Left ventricle myocardium inferior (tissue), 1 donor: ENCODE results near the gene DIAPH2. TPM values are rescaled to one million over a fixed set of nuclear protein-coding genes. Genes with fewer than 3 reads are reported as not detected.

Experiments used
- DNase-seq: peaks from one replicate; pipeline ENCODE4 v3.0.0-alpha.2; 2020
- H3K27ac ChIP-seq: fragments of 200-600 bp; replicated peaks from 2 replicates; pipeline ENCODE4 v1.8.0; 2021
- H3K27me3 ChIP-seq: fragments of 200-600 bp; 2 replicates; pipeline ENCODE4 v1.8.0; 2021; ENCODE audit warnings: low read depth
- H3K36me3 ChIP-seq: fragments of 200-600 bp; 2 replicates; pipeline ENCODE4 v1.8.0; 2021
- H3K4me1 ChIP-seq: fragments of 200-600 bp; 2 replicates; pipeline ENCODE4 v1.8.0; 2021
- H3K4me3 ChIP-seq: fragments of 200-600 bp; 2 replicates; pipeline ENCODE4 v1.8.0; 2021; ENCODE audit warnings: mild to moderate bottlenecking, moderate library complexity
- H3K9me3 ChIP-seq: fragments of 200-600 bp; replicated peaks from 2 replicates; pipeline ENCODE4 v1.8.0; 2021
- intact Hi-C: fragments of 100-400 bp; cut with micrococcal nuclease; formaldehyde crosslinking; loops from one replicate; pipeline ENCODE4 v1.11.0; 2022
- long read RNA-seq: library from polyadenylated mRNA; unstranded; transcript quantifications from one replicate; pipeline ENCODE4 v2.0.0, GENCODE V29; 2021
- total RNA-seq: library from RNA; stranded (reverse); fragmentation: NEBNext Ultra II Directional; extraction: Animal tissue kit (Norgen Biotek cat#: 25700); gene quantifications from one replicate; pipeline ENCODE4 v1.2.1, GENCODE V29; 2021
- TF ChIP-seq, protein P1 (sequence below): fragments of 200-600 bp; IDR thresholded peaks from 2 replicates; pipeline ENCODE4 v1.8.0; 2021; ENCODE audit warnings: antibody characterized with exemption, mild to moderate bottlenecking, borderline replicate concordance
- donor health status: DM: no; HTN: yes; CAD: no; lungs with severe emphysema.

DIAPH2 gene
- total RNA-seq: 9.3 TPM
- long read RNA-seq, transcript DIAPH2-202 (27 exons, 3,782 nt): major isoform, 8 of 14 reads
- long read RNA-seq, partial matches to known transcripts: 1 of 14 reads
- long read RNA-seq, other reads (novel, unspliced or antisense): 2 of 14 reads

DNA sequence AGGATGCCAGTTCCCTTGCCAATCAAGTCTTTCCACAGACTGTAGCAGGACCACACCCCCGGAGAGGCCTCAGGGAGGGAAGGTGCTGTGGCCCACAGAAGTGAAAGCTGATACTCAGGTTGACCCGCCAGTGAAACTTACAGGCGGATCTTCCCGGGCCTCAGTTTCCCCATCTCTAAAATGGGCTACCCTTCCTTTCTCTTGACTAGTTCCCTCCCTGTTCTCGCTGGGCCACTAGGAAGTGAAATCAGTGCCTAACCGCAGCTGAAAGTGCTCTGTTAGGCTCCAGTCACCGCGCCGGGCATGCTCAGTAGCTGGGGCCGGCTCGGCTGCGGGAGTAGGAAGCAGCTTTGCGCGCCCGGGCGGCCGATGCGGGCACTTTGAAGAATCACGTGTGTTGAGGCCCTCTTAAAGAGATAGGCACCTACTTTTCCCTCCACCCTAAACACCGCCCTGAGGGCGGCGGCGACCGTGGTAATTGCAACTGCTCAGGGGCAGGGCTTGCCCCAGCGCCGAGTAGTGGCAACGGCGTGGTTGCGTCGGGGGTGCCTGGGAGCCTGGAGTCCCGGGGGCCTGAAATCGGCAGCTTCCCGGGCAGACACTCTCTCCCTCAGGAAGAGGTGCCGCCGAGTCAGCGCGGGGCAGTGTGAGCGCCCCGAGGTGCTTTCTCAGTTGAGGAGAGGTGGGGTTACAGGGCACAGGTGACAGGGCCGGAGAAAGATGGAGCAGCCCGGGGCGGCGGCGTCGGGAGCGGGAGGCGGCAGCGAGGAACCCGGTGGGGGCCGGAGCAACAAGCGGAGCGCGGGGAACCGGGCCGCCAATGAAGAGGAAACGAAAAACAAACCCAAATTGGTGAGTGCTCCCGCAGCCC is at the start of gene DIAPH2:
Gene DIAPH2, plus strand, starts transcription at position 504 of the 871 bp plus-strand sequence.
- Histone ChIP-seq H3K9me3 (no peaks in the 10 kb centered on the region), H3K4me1 (peaks cover 9% of the 10 kb centered on the region), H3K36me3 (no peaks in the 10 kb centered on the region), H3K27me3 (no peaks in the 10 kb centered on the region), H3K4me3 (peak within 1 kb of the TSS; percentile 82), H3K27ac (peak within 1 kb of the TSS; percentile 83)
- TF ChIP-seq, protein P1, sequence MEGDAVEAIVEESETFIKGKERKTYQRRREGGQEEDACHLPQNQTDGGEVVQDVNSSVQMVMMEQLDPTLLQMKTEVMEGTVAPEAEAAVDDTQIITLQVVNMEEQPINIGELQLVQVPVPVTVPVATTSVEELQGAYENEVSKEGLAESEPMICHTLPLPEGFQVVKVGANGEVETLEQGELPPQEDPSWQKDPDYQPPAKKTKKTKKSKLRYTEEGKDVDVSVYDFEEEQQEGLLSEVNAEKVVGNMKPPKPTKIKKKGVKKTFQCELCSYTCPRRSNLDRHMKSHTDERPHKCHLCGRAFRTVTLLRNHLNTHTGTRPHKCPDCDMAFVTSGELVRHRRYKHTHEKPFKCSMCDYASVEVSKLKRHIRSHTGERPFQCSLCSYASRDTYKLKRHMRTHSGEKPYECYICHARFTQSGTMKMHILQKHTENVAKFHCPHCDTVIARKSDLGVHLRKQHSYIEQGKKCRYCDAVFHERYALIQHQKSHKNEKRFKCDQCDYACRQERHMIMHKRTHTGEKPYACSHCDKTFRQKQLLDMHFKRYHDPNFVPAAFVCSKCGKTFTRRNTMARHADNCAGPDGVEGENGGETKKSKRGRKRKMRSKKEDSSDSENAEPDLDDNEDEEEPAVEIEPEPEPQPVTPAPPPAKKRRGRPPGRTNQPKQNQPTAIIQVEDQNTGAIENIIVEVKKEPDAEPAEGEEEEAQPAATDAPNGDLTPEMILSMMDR: peak; percentile 33
- intact Hi-C loops: no loop called here
- DNase-seq: peak; percentile 71

DNA sequence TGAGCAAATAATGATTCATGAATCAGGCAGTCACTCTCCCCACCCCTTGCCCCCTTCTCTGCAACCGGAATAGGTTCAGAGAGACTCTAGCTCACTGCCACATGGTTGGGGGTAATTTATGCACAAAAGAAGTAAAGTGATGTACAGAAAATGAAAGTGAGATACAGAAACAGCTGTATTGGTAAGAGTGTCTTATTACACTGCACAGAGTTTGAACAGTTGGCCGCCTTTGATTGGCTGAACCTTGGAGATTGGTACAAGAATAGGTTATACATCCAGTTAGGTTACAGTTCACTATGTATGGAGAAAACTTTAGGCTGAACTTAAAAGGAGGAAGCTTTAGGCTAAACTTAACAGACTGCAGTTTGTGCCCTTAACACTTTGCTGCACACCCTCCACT is 34.6 kb upstream of the DIAPH2 start:
- no peak overlapping the region for H3K4me3 ChIP-seq
- intact Hi-C loops: no loop called here
- DNase-seq: no peak
- no peaks in the 10 kb centered on the region for H3K9me3 ChIP-seq
- TF ChIP-seq, protein P1: no peak
- no peaks in the 10 kb centered on the region for H3K4me1 ChIP-seq
- H3K27ac ChIP-seq: no peak overlapping the region
- no peaks in the 10 kb centered on the region for H3K36me3 ChIP-seq
- no peaks in the 10 kb centered on the region for H3K27me3 ChIP-seq

DNA sequence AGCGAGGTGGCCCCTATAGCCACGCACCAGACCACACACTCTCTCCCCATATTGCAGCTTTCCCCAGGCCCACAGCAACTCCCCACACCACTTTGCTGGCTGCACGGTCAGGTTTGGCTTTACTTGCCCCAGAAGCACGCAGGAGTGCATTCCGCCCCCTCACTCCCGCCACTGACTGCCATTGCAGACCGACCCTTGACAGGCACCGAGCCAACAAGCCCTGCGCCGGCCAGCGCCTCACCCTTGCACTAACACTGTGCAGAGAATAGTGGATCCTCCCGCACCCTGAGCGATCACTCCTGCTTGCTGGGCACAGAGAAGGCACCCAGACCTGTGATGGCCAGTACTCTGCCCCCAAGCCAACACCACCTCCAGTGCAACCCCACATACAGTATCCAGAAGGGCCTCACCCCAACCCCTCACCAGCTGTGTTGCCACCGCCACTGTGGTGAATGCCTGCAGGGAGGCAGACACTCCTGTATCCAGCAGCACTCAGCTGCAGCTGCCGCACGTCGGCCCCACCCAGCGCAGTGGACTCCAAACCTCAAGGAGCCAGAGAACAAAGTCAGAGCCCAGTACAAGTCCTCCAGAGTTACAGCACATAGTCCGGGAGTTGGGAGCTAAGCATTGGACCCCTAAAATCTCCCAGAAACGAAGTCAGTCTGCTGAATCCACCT is 28.6 kb upstream of the DIAPH2 start:
- Histone ChIP-seq H3K27ac (no peak overlapping the region), H3K27me3 (no peaks in the 10 kb centered on the region), H3K36me3 (no peaks in the 10 kb centered on the region), H3K4me1 (no peaks in the 10 kb centered on the region), H3K4me3 (no peak overlapping the region), H3K9me3 (peaks cover 4% of the 10 kb centered on the region)
- intact Hi-C loops: no loop called here
- TF ChIP-seq, protein P1: no peak
- no peak for DNase-seq

DNA sequence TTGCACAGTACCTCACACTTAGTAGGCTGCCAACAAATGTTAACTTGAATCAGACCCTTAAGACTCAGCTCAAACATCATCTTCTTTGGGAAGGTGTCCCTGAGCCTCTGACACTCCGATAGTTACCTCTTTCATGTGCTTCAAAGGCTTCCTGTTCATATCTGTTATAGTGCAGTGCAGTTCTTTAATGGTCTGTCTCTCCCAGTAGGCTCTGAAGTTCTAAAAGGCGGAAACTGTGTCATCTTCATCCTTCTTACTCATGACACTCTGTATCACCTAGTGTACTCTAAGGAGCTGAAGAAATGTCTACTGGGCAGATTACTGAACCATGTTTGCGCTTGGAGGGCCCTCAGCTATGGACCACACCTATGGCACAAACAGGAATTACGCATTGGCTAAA is 2.1 kb upstream of the DIAPH2 start:
- Histone ChIP-seq H3K4me1 (peaks cover 9% of the 10 kb centered on the region), H3K27me3 (no peaks in the 10 kb centered on the region), H3K4me3 (no peak overlapping the region), H3K36me3 (no peaks in the 10 kb centered on the region), H3K9me3 (no peaks in the 10 kb centered on the region), H3K27ac (no peak overlapping the region)
- intact Hi-C loops: no loop called here
- TF ChIP-seq, protein P1: no peak
- DNase-seq: no peak

DNA sequence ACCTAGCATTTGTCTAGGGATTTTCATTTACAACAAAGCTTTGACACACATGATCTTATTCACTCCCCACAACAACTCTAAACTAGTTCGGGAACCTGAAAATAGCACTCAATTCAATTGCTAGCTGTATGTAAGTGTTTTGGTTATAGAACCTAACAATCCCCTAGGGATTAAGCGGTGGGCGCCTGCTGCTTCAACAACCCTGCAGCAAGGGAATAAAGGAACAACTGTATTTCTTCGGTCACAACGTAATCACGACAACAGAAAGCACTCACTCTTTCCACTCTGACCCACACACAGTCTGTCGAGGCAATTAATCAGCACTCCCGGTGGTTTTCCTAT is 674 bp upstream of the DIAPH2 start:
- intact Hi-C loops: no loop called here
- TF ChIP-seq, protein P1: no peak
- Histone ChIP-seq H3K9me3 (no peaks in the 10 kb centered on the region), H3K27me3 (no peaks in the 10 kb centered on the region), H3K4me1 (peaks cover 9% of the 10 kb centered on the region), H3K36me3 (no peaks in the 10 kb centered on the region), H3K27ac (peak overlapping the region; percentile 83), H3K4me3 (peak overlapping the region; percentile 82)
- DNase-seq: no peak
